ENCODE measurements around the gene ZNF30.
"Not testable (repeated sequence)": the region's sequence is repeated elsewhere in the genome, so short reads cannot be mapped to it uniquely, and the experiment has no call there.

The ZNF30 gene

DNA sequence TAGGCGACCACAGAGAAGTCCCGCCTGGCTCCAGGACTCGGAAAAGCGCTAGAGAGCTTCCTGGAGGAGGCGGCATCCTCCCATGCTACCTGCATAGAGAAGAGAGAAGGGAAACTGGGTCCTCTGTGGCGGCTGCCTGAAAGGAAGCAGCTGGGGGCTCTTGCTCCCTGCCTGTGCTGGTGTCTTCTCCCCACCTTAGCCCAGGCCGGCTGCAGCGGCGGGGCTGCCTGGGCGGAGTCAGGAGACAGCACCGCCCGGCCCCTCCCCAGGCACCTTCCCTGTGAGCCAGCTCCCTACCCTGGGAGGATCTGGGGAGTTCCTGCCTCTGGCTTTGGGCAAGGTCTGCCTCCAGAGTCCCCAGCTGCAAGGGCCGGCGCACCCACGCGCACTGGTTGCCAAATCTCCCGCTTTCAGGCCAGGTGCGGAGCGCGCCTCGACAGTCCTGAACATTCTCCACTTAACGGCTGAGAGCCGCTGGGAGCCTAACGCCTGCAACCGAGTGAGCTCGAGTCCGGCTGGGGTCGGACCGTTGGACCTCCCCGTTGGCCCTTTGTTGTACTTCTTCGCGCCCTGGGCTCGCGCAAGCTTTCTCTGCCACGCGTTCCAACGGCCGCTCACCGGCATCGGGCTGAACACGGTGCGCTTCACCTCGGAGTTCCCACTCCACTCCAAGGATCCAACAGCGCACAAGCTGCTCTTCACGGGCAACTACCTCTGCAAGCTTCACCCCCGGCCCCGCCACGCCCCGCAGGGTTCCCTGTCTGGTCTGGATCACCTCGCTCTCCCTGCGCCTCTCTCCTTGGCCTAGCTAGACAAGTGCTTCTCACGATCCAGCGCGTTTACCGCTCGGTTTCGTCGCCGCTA lies 21.8 kb upstream of the ZNF30 start:
- no peak for TF ChIP-seq CTCF (conservative IDR thresholded peaks at IDR 0.05; ENCODE audit: control insufficient read depth, insufficient read depth, low read depth, low read length)
- no peak for DNase-seq (ENCODE audit: low read depth)
- no peak overlapping the region for H3K4me3 ChIP-seq (ENCODE audit: control insufficient read depth, low read depth, low read length)

- no peak overlapping the region for H3K4me3 ChIP-seq (ENCODE audit: control insufficient read depth, low read depth, low read length)
- TF ChIP-seq CTCF (conservative IDR thresholded peaks at IDR 0.05; ENCODE audit: control insufficient read depth, insufficient read depth, low read depth, low read length) = no peak
- no peak for DNase-seq (ENCODE audit: low read depth)
Measured at GRCh38 chr19:34910770-34911169, 15.9 kb upstream of the ZNF30 start.

GRCh38 chr19:34917144-34917543 lies 9.6 kb upstream of the ZNF30 start:
- not testable (repeated sequence) for H3K4me3 ChIP-seq (ENCODE audit: control insufficient read depth, low read depth, low read length); DNase-seq (ENCODE audit: low read depth)

- no peak overlapping the region for H3K4me3 ChIP-seq (ENCODE audit: control insufficient read depth, low read depth, low read length)
- DNase-seq (ENCODE audit: low read depth) = no peak
Measured at GRCh38 chr19:34918190-34918589, 8.5 kb upstream of the ZNF30 start.

DNA sequence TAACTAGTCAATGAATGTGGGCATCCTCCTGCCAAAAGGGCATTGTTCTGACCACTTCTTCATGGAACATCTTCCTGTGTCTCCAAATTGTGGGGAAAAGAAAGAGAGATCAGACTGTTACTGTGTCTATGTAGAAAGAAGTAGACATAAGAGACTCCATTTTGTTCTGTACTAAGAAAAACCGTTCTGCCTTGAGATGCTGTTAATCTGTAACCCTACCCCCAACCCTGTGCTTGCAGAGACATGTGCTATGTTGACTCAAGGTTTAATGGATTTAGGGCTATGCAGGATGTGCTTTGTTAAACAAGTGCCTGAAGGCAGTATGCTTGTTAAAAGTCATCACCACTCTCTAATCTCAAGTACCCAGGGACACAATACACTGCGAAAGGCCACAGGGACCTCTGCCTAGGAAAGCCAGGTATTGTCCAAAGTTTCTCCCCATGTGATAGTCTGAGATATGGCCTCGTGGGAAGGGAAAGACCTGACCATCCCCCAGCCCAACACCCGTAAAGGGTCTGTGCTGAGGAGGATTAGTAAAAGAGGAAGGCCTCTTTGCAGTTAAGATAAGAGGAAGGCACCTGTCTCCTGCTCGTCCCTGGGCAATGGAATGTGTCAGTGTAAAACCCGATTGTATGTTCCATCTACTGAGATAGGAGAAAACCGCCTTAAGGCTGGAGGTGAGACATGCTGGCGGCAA lies 6.5 kb upstream of the ZNF30 start:
- not testable (repeated sequence) for H3K4me3 ChIP-seq (ENCODE audit: control insufficient read depth, low read depth, low read length); DNase-seq (ENCODE audit: low read depth)

More at GRCh38 chr19:34918190-34918589, 8.5 kb upstream of the ZNF30 start:
- TF ChIP-seq CTCF (conservative IDR thresholded peaks at IDR 0.05; ENCODE audit: control insufficient read depth, insufficient read depth, low read depth, low read length) = no peak

- no peak for TF ChIP-seq CTCF (conservative IDR thresholded peaks at IDR 0.05; ENCODE audit: control insufficient read depth, insufficient read depth, low read depth, low read length)
- no peak for DNase-seq (ENCODE audit: low read depth)
- H3K4me3 ChIP-seq (ENCODE audit: control insufficient read depth, low read depth, low read length) = no peak overlapping the region
Measured at GRCh38 chr19:34925278-34925855, 1.3 kb upstream of the ZNF30 start.

- no peak for DNase-seq (ENCODE audit: low read depth)
- no peak overlapping the region for H3K4me3 ChIP-seq (ENCODE audit: control insufficient read depth, low read depth, low read length)
- no peak for TF ChIP-seq CTCF (conservative IDR thresholded peaks at IDR 0.05; ENCODE audit: control insufficient read depth, insufficient read depth, low read depth, low read length)
Measured at GRCh38 chr19:34926361-34926684, 380 bp upstream of the ZNF30 start.
